DMS153 treated with DMSO at 0.1 percent for 48 hours (cell line): Measurements from ENCODE around the gene SPIRE2.
"Not testable (repeated sequence)": the region's sequence is repeated elsewhere in the genome, so short reads cannot be mapped to it uniquely, and the experiment has no call there.

Source experiments
- DNase-seq: peaks from one replicate; lab custom pipeline; 2025; ENCODE audit not compliant: unreplicated experiment; lab: John Stamatoyannopoulos, UW

Gene SPIRE2

DNA sequence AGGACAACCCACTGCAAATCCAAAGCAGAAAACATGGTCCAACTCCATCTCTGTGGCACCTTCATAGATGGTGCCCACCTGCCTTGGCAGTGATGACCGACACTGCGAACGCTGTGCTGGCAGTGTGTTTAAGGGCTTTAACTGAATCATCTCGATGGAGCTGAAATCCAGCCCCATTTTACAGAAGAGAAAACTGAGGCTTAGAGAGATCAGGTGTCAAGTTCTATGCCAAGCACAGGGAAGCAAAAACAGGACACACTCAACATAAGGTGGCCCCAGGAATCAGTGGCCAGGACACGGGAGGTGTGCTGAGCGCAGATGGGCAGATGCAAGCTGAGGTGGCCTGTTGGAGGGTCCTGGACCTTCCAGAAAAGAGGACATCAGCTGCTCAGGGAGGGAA, 34.5 kb downstream of the SPIRE2 start:
- no peak for DNase-seq

- no peak for DNase-seq
These were observed 35.7 kb downstream of the SPIRE2 start for GRCh38 chr16:89863741-89864526.

- no peak for DNase-seq
These were observed 36.2 kb downstream of the SPIRE2 start for GRCh38 chr16:89864527-89864820.

DNA sequence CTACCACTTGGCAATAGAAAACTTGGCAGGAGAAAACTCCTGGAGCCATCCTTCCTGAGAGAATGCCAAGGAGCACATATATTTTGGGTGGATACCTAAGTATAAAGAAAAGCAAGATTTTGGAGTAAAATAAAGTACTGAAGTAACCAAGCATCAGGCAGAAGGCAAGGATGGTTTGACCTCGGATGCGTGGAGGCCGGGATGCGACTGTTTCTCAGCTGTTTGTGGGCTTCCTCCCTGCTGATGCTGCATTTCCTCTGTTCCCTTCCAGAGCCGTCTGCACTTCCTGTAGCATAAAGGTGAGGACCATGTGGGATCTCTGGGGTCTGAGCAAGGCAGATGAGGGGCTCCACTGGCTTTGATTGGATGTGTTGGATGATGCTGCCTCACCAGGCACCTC, 39.6 kb downstream of the SPIRE2 start:
- DNase-seq, result no peak

GRCh38 chr16:89869911-89870310, 41.6 kb downstream of the SPIRE2 start:
- no peak for DNase-seq

GRCh38 chr16:89870440-89870839, 42.2 kb downstream of the SPIRE2 start:
- DNase-seq, result no peak

DNA sequence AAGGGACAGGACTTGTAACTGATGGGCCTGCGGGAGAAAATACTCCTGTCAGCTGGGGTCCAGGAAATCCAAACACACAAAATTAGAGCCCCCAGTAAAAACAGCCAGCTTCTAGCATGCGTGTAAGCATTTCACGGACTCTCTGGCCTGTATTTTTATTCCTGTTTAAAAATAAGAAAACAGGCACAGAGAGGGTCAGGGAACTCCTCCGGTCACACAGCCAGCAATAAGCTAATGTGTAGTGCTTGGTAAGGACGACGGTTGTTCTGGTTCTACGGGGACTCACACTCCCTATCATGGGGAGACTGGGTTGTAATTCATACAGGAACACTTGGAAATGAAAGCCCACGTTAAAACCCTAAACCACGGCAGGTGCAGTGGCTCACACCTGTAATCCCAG, 43.6 kb downstream of the SPIRE2 start:
- DNase-seq, result no peak

GRCh38 chr16:89873109-89873971, 45.1 kb downstream of the SPIRE2 start, which contains the start of gene TCF25:
Gene TCF25 (plus strand): TSS chr16:89873592. CDS start chr16:89873668, 76 bp downstream.
- DNase-seq, result peak; percentile 56

- peak; percentile 57 for DNase-seq
These were observed 45.9 kb downstream of the SPIRE2 start for GRCh38 chr16:89873972-89874689.

DNA sequence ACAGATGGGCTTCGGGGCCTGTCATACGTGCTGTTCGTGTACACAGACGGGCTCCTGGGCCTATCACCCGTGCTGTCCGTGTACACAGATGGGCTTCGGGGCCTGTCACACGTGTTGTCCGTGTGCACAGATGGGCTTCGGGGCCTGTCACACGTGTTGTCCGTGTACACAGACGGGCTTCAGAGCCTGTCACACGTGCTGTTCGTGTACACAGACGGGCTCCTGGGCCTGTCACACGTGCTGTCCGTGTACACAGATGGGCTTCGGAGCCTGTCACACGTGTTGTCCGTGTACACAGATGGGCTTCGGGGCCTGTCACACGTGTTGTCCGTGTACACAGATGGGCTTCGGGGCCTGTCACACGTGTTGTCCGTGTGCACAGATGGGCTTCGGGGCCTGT, 50.8 kb downstream of the SPIRE2 start:
- not testable (repeated sequence) for DNase-seq

DNA sequence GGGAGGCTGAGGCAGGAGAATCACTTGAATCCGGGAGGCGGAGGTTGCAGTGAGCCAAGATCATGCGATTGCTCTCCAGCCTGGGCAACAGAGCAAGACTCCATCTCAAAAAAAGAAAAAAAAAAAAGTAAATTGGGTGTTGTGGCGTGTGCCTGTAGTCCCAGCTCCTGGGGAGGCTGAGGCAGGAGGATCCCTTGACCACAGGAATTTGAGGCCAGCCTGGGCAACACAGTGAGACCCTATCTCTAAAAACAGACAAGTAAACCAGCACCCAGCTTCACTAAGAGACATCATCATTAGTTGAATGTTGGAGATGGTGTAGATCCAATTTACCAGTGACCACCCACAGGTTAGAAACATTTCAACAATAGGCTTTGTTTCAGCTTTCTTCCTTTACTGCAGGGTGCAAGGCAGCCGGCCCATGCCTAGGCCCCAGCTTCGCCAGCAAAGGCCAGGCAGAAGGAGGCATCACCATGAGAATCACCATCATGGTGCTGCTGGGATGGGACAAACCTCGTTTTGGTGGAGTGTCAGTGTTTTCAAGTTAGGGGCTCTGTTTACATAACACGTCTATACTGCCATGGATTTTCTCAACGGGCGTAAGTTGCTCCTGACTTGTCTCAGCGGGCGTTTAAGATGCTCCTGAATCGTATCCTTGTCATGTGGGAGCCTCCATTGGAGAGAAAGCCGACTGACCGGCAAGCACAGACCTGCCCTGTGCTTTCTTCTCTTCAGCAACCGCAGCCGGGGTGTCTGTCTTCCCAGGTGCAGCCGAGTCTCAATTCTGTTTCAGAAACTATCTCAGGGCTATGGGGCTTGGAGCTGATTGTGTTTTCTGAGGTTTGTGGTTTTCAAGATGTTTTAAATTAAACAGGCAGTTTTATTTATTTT, 52.4 kb downstream of the SPIRE2 start:
- no peak for DNase-seq

DNA sequence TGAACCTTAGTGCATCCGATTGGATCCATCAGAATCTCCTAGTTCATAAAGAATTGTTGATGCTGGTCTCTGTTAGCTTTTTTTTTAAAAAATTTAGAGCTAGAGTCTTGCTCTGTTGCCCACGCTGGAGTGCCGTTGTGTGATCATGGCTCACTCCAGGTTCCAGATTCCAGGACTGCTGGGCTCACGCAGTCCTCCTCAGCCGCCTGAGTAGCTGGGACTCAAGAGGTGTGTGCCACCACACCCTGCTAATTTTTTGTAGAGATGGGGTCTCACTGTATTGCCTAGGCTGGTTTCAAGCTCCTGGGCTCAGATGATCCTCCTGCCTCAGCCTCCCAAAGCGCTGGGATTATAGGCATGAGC, 53.1 kb downstream of the SPIRE2 start:
- no peak for DNase-seq

GRCh38 chr16:89883346-89884040, 55.2 kb downstream of the SPIRE2 start:
- no peak for DNase-seq

GRCh38 chr16:89884041-89884421, 55.8 kb downstream of the SPIRE2 start:
- no peak for DNase-seq

DNA sequence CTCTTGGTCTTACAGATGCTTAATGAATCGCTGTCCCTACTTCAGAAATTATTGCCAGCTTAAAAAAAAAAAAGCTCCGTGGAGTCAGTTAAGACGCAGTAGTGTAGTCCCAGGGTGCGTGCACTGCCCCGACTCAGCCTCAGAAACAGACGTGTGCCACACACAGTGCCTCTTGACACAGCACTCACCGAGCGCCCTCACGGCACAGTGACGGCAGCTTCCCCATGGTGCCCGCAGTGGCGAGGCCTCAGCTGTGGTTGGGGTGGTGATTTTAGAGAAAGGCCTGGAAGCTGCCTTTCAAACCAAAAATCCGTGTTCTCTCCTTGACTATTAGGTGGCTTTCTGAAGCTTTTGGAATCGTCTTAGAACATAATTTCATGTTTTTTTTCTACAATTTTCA, 59.0 kb downstream of the SPIRE2 start:
- DNase-seq, result no peak

DNA sequence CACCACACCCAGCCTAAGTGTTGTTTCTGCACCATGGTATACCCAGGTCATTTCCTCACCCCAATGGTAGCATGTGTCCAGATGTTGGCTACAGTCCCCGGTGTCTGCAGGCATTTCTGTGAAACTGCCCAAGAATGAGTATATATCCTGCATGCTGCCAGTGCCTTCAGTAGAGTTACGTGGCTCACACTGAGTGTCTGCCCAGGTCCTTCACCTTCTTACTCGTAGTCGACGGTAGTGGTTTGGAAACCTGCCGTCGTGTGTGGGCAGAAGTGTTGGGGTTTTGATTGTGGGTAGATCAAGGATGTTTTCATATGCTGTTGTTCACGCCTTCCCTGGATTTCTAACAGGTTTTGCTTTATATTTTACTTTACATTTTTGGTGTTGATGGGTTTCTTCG, 61.9 kb downstream of the SPIRE2 start:
- DNase-seq, result no peak

DNA sequence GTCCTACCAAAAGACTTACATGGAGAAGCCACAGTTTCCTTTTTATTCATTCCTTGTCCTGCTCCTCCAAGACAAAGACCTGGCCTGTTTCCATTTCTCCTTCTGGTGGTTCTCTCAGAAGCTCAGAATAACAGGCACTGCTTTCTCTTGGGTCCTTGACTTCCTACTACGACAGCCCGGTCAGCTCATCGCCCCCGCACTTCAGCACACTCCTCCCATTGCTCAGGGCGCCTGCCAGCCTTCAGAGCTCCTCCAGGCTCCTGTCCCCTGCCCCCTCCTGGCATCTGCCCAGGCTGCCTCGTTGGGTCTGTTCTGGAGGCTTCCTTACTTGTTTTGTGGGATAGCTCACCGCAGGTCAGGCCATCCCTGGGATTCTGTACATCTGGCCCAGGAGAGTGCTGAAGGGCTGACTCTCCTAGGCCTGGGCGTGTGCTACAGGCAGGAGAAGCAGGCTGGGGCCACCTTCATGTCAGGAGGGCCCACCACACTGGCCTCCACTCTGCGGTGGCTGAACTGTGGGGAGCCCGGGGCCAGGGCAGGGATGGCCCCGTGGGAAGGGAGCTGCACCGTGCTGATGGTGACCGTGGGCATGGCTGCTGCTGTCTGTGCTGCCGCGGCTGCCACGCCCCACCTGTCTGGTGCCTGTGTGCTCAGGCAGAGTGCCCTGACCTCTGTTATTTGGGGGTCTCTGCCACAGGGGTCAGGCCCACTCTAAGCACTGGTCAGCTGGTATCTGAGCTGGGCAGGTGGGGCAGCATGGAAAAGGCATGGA, 62.8 kb downstream of the SPIRE2 start:
- no peak for DNase-seq

- no peak for DNase-seq
These were observed 63.9 kb downstream of the SPIRE2 start for GRCh38 chr16:89892055-89892630.

GRCh38 chr16:89892635-89893034, 64.4 kb downstream of the SPIRE2 start:
- no peak for DNase-seq
